HCT116 (cell line): Measurements from ENCODE around the gene COL9A3.

Source experiments
- CEBPB ChIP-seq: IDR thresholded peaks from 2 replicates; pipeline ENCODE4 v1.6.1; 2012; ENCODE audit warnings: low read depth
- CTCF ChIP-seq, 3 experiments: fragments of 200-600 bp in 1 of 3; sonication (generic) in 1 of 3; IDR thresholded peaks in 2 of 3; conservative IDR thresholded peaks in 1 of 3; 2 replicates each; pipeline ENCODE4 v1.5.1; 2012 to 2017; ENCODE audit warnings: low read depth in 2 of 3, low read length in 2 of 3, antibody characterized with exemption in 1 of 3, borderline replicate concordance in 1 of 3, control low read depth in 1 of 3, mild to moderate bottlenecking in 1 of 3, mixed read lengths in 1 of 3, mixed run types in 1 of 3, moderate library complexity in 1 of 3; ENCODE audit not compliant: insufficient read depth in 1 of 3
- EZH2 ChIP-seq: fragments of 200-600 bp; sonication (generic); IDR thresholded peaks from 2 replicates; pipeline ENCODE4 v1.6.1; 2017; ENCODE audit warnings: antibody characterized with exemption, mixed run types
- EZH2phosphoT487 ChIP-seq: fragments of 200-600 bp; IDR thresholded peaks from 2 replicates; pipeline ENCODE4 v1.6.1; 2018; ENCODE audit warnings: antibody characterized with exemption, borderline replicate concordance
- FOSL1 ChIP-seq: IDR thresholded peaks from 2 replicates; pipeline ENCODE4 v1.6.1; 2012; ENCODE audit warnings: low read depth
- MAX ChIP-seq: IDR thresholded peaks from 2 replicates; pipeline ENCODE4 v1.6.1; 2012
- POLR2A ChIP-seq: IDR thresholded peaks from 2 replicates; pipeline ENCODE4 v1.7.0; 2011; ENCODE audit warnings: borderline replicate concordance; ENCODE audit not compliant: insufficient read depth, insufficient read length; ENCODE audit errors: extremely low read depth
- POLR2AphosphoS5 ChIP-seq: IDR thresholded peaks from 2 replicates; pipeline ENCODE4 v1.6.1; 2011; ENCODE audit warnings: mild to moderate bottlenecking, low read depth, low read length, moderate library complexity
- REST ChIP-seq: IDR thresholded peaks from 2 replicates; pipeline ENCODE4 v1.6.1; 2012; ENCODE audit warnings: low read depth
- SIN3A ChIP-seq: IDR thresholded peaks from 2 replicates; pipeline ENCODE4 v1.6.1; 2012; ENCODE audit warnings: low read depth
- YY1 ChIP-seq: IDR thresholded peaks from 2 replicates; pipeline ENCODE4 v1.6.1; 2011; ENCODE audit warnings: low read length, low read depth, moderate library complexity, mild to moderate bottlenecking; ENCODE audit not compliant: insufficient replicate concordance; ENCODE audit errors: extremely low read depth
- ZBTB33 ChIP-seq: IDR thresholded peaks from 2 replicates; pipeline ENCODE4 v1.6.1; 2011; ENCODE audit warnings: mild to moderate bottlenecking, low read length, moderate library complexity; ENCODE audit not compliant: insufficient replicate concordance; ENCODE audit errors: extremely low read depth
- ZFX ChIP-seq: fragments of 450-650 bp; IDR thresholded peaks from 2 replicates; pipeline ENCODE4 v1.6.1; 2017
- ZNF274 ChIP-seq: fragments of 200-500 bp; sonication (Bioruptor generic); IDR thresholded peaks from 2 replicates; pipeline ENCODE4 v1.6.1; 2014; ENCODE audit warnings: mild to moderate bottlenecking, low read depth, low read length, inconsistent platforms

- TF ChIP-seq CTCF (IDR thresholded peaks at IDR 0.05 in 2 of 3, conservative IDR thresholded peaks at IDR 0.05 in 1 of 3; ENCODE audit: borderline replicate concordance in 1 of 3, insufficient read depth in 1 of 3, low read depth in 2 of 3, low read length in 2 of 3) (no peak), ZBTB33 (no peak), EZH2 (no peak), EZH2phosphoT487 (no peak), MAX (no peak), POLR2AphosphoS5 (peak; percentile 55; the same call in 1 of the 2 replicates), SIN3A (no peak), POLR2A (peak; percentile 48), ZNF274 (no peak), ZFX (no peak), CEBPB (no peak), FOSL1 (no peak), YY1 (no peak), REST (no peak)
Observed at GRCh38 chr20:62795023-62795761, 21.7 kb upstream of the COL9A3 start.
